Measurements from ENCODE around the gene GRIPAP1. TPM values are rescaled to one million over a fixed set of nuclear protein-coding genes. Genes with fewer than 3 reads are reported as not detected.
A peak's percentile ranks its signal among the peaks of the same experiment; 100 is the strongest.

The GRIPAP1 gene
- total RNA-seq, 1 experiment from 2014 or later = 13.9 TPM

GRCh38 chrX:48924270-48924669, 77.8 kb downstream of the GRIPAP1 start:
- peak; percentile 15 for DNase-seq (ENCODE audit: low read depth)

GRCh38 chrX:48923771-48924170, 78.3 kb downstream of the GRIPAP1 start:
- no peak for DNase-seq (ENCODE audit: low read depth)

Small RNA genes within 50 kb of the gene (small RNA-seq; reads per million reads assigned to genes)
- gene RNU6-722P = not detected

Other genes with a start within 250 kb of the GRIPAP1 start
- gene GLOD5, start 240.5 kb downstream of the GRIPAP1 start, total RNA-seq (2014; rRNA removed; shearing (Covaris generic)) = not detected in 2 replicates
- gene GATA1, start 215.7 kb downstream of the GRIPAP1 start, total RNA-seq (2014; rRNA removed; shearing (Covaris generic)) = not detected in 2 replicates
- 11.0 and 12.0 TPM in 2 replicates for gene HDAC6, start 200.2 kb downstream of the GRIPAP1 start, total RNA-seq (2014; rRNA removed; shearing (Covaris generic))
- not detected in 2 replicates for gene ERAS, start 175.8 kb downstream of the GRIPAP1 start, total RNA-seq (2014; rRNA removed; shearing (Covaris generic))
- gene PCSK1N, start 166.7 kb downstream of the GRIPAP1 start, total RNA-seq (2014; rRNA removed; shearing (Covaris generic)) = not detected in 2 replicates
- gene TIMM17B, start 104.5 kb downstream of the GRIPAP1 start, total RNA-seq (2014; rRNA removed; shearing (Covaris generic)) = 63.0 and 65.9 TPM in 2 replicates
- 80.8 and 109 TPM in 2 replicates for gene PQBP1, start 104.3 kb downstream of the GRIPAP1 start, total RNA-seq (2014; rRNA removed; shearing (Covaris generic))
- 19.4 and 30.6 TPM in 2 replicates for gene SLC35A2, start 90.6 kb downstream of the GRIPAP1 start, total RNA-seq (2014; rRNA removed; shearing (Covaris generic))
- gene PIM2, start 83.2 kb downstream of the GRIPAP1 start, total RNA-seq (2014; rRNA removed; shearing (Covaris generic)) = 0.03 and 0.16 TPM in 2 replicates
- 30.0 and 31.7 TPM in 2 replicates for gene OTUD5, start 44.7 kb downstream of the GRIPAP1 start, total RNA-seq (2014; rRNA removed; shearing (Covaris generic))
- gene KCND1, start 30.4 kb downstream of the GRIPAP1 start, total RNA-seq (2014; rRNA removed; shearing (Covaris generic)) = 0.23 and 0.42 TPM in 2 replicates
- 52.6 and 65.8 TPM in 2 replicates for gene TFE3, start 41.1 kb upstream of the GRIPAP1 start, total RNA-seq (2014; rRNA removed; shearing (Covaris generic))
- 0.14 TPM in 1 of 2 replicates, not detected in the other for gene CCDC120, start 56.7 kb upstream of the GRIPAP1 start, total RNA-seq (2014; rRNA removed; shearing (Covaris generic))
- gene PRAF2, start 71.7 kb upstream of the GRIPAP1 start, total RNA-seq (2014; rRNA removed; shearing (Covaris generic)) = 8.6 and 22.1 TPM in 2 replicates
- gene WDR45, start 77.6 kb upstream of the GRIPAP1 start, total RNA-seq (2014; rRNA removed; shearing (Covaris generic)) = 40.7 and 45.2 TPM in 2 replicates
- 27.6 and 30.2 TPM in 2 replicates for gene GPKOW, start 121.5 kb upstream of the GRIPAP1 start, total RNA-seq (2014; rRNA removed; shearing (Covaris generic))
- 0.13 TPM in 1 of 2 replicates, not detected in the other for gene MAGIX, start 160.5 kb upstream of the GRIPAP1 start, total RNA-seq (2014; rRNA removed; shearing (Covaris generic))
- gene PLP2, start 169.6 kb upstream of the GRIPAP1 start, total RNA-seq (2014; rRNA removed; shearing (Covaris generic)) = 126 and 199 TPM in 2 replicates
- gene PRICKLE3, start 184.1 kb upstream of the GRIPAP1 start, total RNA-seq (2014; rRNA removed; shearing (Covaris generic)) = 4.3 and 5.6 TPM in 2 replicates
- gene SYP, start 197.9 kb upstream of the GRIPAP1 start, total RNA-seq (2014; rRNA removed; shearing (Covaris generic)) = 0.23 and 0.70 TPM in 2 replicates
- gene CACNA1F, start 231.1 kb upstream of the GRIPAP1 start, total RNA-seq (2014; rRNA removed; shearing (Covaris generic)) = not detected in 2 replicates
- gene CCDC22, start 233.2 kb upstream of the GRIPAP1 start, total RNA-seq (2014; rRNA removed; shearing (Covaris generic)) = 9.8 and 13.1 TPM in 2 replicates

All from HT1080 (cell line).